HepG2 (cell line): ENCODE measurements around the gene LRBA. TPM values are rescaled to one million over a fixed set of nuclear protein-coding genes. Genes with fewer than 3 reads are reported as not detected.

Source experiments
- ATAC-seq: fragments of 200-7000 bp; cut with Tn5 transposase; 3 replicates; pipeline ENCODE4 v1.9.1; 2020; ENCODE audit warnings: mild to moderate bottlenecking, moderate library complexity
- BruUV-seq: library from RNA; stranded (reverse); fragments of 400-500 nt; replicated peaks from 2 replicates; lab custom pipeline; 2021; lab: Mats Ljungman, UMichigan
- CTCF ChIA-PET: fragments of 300-600 bp; formaldehyde crosslinking; extraction: SDS; loops from one replicate; lab custom pipeline; 2021; ENCODE audit warnings: low total read pairs, inconsistent platforms, low intra/inter-chr PET ratio; lab: Yijun Ruan, JAX
- POLR2A ChIA-PET: fragments of 350-600 bp; sonication (Branson Sonifier 250); formaldehyde crosslinking; loops from one replicate; lab custom pipeline; 2020; ENCODE audit warnings: antibody characterized with exemption, inconsistent platforms; lab: Yijun Ruan, JAX
- DNase-seq: peaks from one replicate; pipeline ENCODE4 v3.0.0-alpha.2; 2015; ENCODE audit warnings: low spot score
- FAIRE-seq: peaks from 3 replicates; lab custom pipeline; 2011; peaks lifted over from hg19 to GRCh38; lab: Jason Lieb, UNC
- H2AFZ ChIP-seq: one replicate; pipeline ENCODE4 v1.6.1; 2011; ENCODE audit warnings: low read length, inconsistent platforms
- H3K27ac ChIP-seq: fragments of 300-600 bp; 3 replicates; pipeline ENCODE4 v1.8.0; 2011; ENCODE audit warnings: mixed run types, mild to moderate bottlenecking, mixed read lengths, low read length, inconsistent platforms; ENCODE audit not compliant: insufficient read depth; ENCODE audit errors: extremely low read length
- H3K27me3 ChIP-seq, 2 experiments: fragments of 200-600 bp in 1 of 2; 2 replicates in 1 of 2; 3 replicates in 1 of 2; pipeline versions ENCODE4 v1.6.0 to v1.8.0; 2011; ENCODE audit warnings: low read length in 2 of 2, mild to moderate bottlenecking in 2 of 2, moderate library complexity in 2 of 2, inconsistent platforms in 1 of 2; ENCODE audit not compliant: insufficient read depth in 2 of 2, control insufficient read depth in 1 of 2
- H3K36me3 ChIP-seq, 2 experiments: fragments of 200-600 bp in 1 of 2; replicated peaks in 1 of 2; 2 replicates in 1 of 2; 3 replicates in 1 of 2; pipeline versions ENCODE4 v1.5.1 to v1.8.0; 2011; ENCODE audit warnings: low read length in 2 of 2, inconsistent platforms in 1 of 2; ENCODE audit not compliant: insufficient read depth in 2 of 2, control insufficient read depth in 1 of 2
- H3K4me1 ChIP-seq: 2 replicates; pipeline ENCODE4 v1.5.1; 2012; ENCODE audit warnings: low read length, inconsistent platforms; ENCODE audit not compliant: insufficient read depth
- H3K4me2 ChIP-seq: 2 replicates; pipeline ENCODE4 v1.6.0; 2011; ENCODE audit warnings: low read depth, low read length, inconsistent platforms
- H3K4me3 ChIP-seq, 3 experiments: fragments of 200-600 bp in 1 of 3; sonication (generic), shearing (Covaris generic) in 1 of 3; replicated peaks in 1 of 3; 2 replicates each; pipeline ENCODE4 v1.5.1; 2011 to 2016; ENCODE audit warnings: low read length in 3 of 3, inconsistent platforms in 2 of 3, low read depth in 2 of 3, mild to moderate bottlenecking in 2 of 3, control low read depth in 1 of 3, mixed read lengths in 1 of 3; ENCODE audit not compliant: insufficient read depth in 1 of 3
- H3K79me2 ChIP-seq: one replicate; pipeline ENCODE4 v1.6.1; 2011; ENCODE audit warnings: low read length, inconsistent platforms; ENCODE audit not compliant: insufficient read depth
- H3K9ac ChIP-seq: 2 replicates; pipeline ENCODE4 v1.6.0; 2011; ENCODE audit warnings: mild to moderate bottlenecking, low read depth, low read length, inconsistent platforms; ENCODE audit not compliant: insufficient read depth
- H3K9me3 ChIP-seq: 2 replicates; pipeline ENCODE4 v1.5.1; 2012; ENCODE audit warnings: mild to moderate bottlenecking, low read length
- H4K20me1 ChIP-seq: 2 replicates; pipeline ENCODE4 v1.6.0; 2011; ENCODE audit warnings: inconsistent platforms, mild to moderate bottlenecking, low read length, moderate library complexity; ENCODE audit not compliant: insufficient read depth
- KIAA2018 ChIP-seq: sonication (generic); formaldehyde crosslinking; IDR thresholded peaks from 2 replicates; pipeline ENCODE4 v1.5.0; 2020; ENCODE audit warnings: mild to moderate bottlenecking, missing genetic modification reagents, borderline replicate concordance
- KLF13 ChIP-seq: sonication (generic); formaldehyde crosslinking; IDR thresholded peaks from 2 replicates; pipeline ENCODE4 v1.4.0; 2020; ENCODE audit warnings: mild to moderate bottlenecking, missing genetic modification reagents
- MAF1 ChIP-seq: sonication (generic); formaldehyde crosslinking; IDR thresholded peaks from 2 replicates; pipeline ENCODE4 v1.5.0; 2020; ENCODE audit warnings: missing genetic modification reagents, borderline replicate concordance
- ONECUT2 ChIP-seq: sonication (generic); formaldehyde crosslinking; IDR thresholded peaks from 2 replicates; pipeline ENCODE4 v1.4.0; 2020; ENCODE audit warnings: missing genetic modification reagents
- ZMAT3 ChIP-seq: sonication (generic); formaldehyde crosslinking; conservative IDR thresholded peaks from 2 replicates; pipeline ENCODE4 v1.7.0; 2021; ENCODE audit warnings: missing genetic modification reagents
- WGBS: methylation state at CpG from one replicate; pipeline ENCODE4 v1.1.6; 2017; ENCODE audit warnings: low lambda C conversion rate; 5-methylcytosine and 5-hydroxymethylcytosine counted together
- in situ Hi-C: cut with HindIII; loops from 2 replicates; pipeline ENCODE4 v1.10.0; 2017; ENCODE audit warnings: low pct_unique_long_range_greater_than_20kb; ENCODE audit not compliant: extremely low pct_ligation_motif_present
- intact Hi-C: fragments of 100-400 bp; cut with micrococcal nuclease; formaldehyde crosslinking; loops from one replicate; pipeline ENCODE4 v1.10.0; 2022; ENCODE audit not compliant: unreplicated experiment
- polyA plus RNA-seq, 8 experiments: library from polyadenylated mRNA; depleted of rRNA in 3 of 8; stranded (reverse) in 7 of 8; unstranded in 1 of 8; fragments of >200 nt; fragmentation: Illumina TruSeq in 4 of 8; extraction: Trizol in 4 of 8; gene quantifications; 2 replicates each; pipeline versions ENCODE4 v1.2.1 to v1.2.3, GENCODE V29; 2011 to 2016; ENCODE audit warnings: low read depth in 4 of 8, missing spikeins in 1 of 8, mixed read lengths in 1 of 8; ENCODE audit not compliant: insufficient read depth in 1 of 8
- total RNA-seq, 5 experiments: library from RNA; depleted of rRNA; stranded (reverse); fragments of >200 nt; fragmentation: Illumina TruSeq; extraction: Trizol; gene quantifications; 2 replicates each; pipeline ENCODE4 v1.2.3, GENCODE V29; 2016; ENCODE audit warnings: low read depth in 1 of 5

The LRBA gene
- total and polyA plus RNA-seq, 2 of the 13 experiments (the other 11 are each of a cell fraction or from before 2014, with no cell fraction given) = 21.0 to 37.2 TPM

GRCh38 chr4:150541681-150542080 is 473.4 kb downstream of the LRBA start (continued):
- TF ChIP-seq KIAA2018 (no peak), MAF1 (CRISPR knock-in tag) (no peak)

DNA sequence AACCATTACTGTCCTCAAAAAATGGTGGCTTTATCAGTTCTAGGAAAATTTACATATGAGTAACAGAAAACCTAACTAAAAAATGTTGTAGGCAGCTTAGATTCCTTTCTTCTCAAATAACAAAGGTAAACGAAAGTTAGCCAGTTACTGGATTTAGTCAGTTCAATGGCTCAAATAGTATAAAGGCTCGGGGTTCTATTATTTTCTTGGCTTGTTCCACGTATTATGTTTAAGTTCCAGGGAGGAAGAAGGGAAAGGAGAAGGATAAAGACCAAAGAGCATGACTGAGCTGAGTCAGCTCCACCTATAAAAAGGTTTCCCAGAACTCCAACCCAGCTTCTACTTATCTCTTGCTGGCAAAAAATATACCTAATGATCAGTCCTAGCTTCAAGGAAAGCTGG is 474.1 kb downstream of the LRBA start:
- no peak for ATAC-seq
- TF ChIP-seq ONECUT2 (CRISPR knock-in tag) (no peak), ZMAT3 (CRISPR knock-in tag) (no peak), KLF13 (CRISPR knock-in tag) (no peak)
- H2AFZ ChIP-seq = no peak overlapping the region
- H3K4me1 ChIP-seq = peaks cover 7% of the 10 kb centered on the region; the same call in 1 of the 2 replicates
- DNase-seq = no peak
- no peaks in the 10 kb centered on the region for H3K9me3 ChIP-seq
- no peaks in the 10 kb centered on the region for H3K27me3 ChIP-seq
- no peak overlapping the region for H3K27ac ChIP-seq
- H3K79me2 ChIP-seq = no peaks in the 10 kb centered on the region
- no peaks in the 10 kb centered on the region for H4K20me1 ChIP-seq
- no peak overlapping the region for H3K4me3 ChIP-seq
- ChIA-PET CTCF (no interaction called here), POLR2A (no interaction called here)
- no peak overlapping the region for H3K4me2 ChIP-seq
- H3K9ac ChIP-seq = no peak overlapping the region
- in situ Hi-C loops = no loop called here
- WGBS = 77% methylated on average over 3 of the region's 3 CpGs
- no TSS peak for BruUV-seq
- FAIRE-seq = no peak
- no peaks in the 10 kb centered on the region for H3K36me3 ChIP-seq
- intact Hi-C loops = no loop called here
